Lower leg skin (tissue), 4 donors: ENCODE measurements around the gene FLYWCH1. TPM values are rescaled to one million over a fixed set of nuclear protein-coding genes. Genes with fewer than 3 reads are reported as not detected.

Source experiments
- DNase-seq, 2 donors: peaks; one replicate each; pipeline ENCODE4 v3.0.0-alpha.2; 2019; ENCODE audit warnings: low spot score in 2 of 2
- H3K4me3 ChIP-seq: fragments of 200-600 bp; sonication (generic); 2 replicates; pipeline ENCODE4 v1.5.1; 2017; ENCODE audit warnings: mild to moderate bottlenecking, low read depth; ENCODE audit not compliant: poor library complexity, severe bottlenecking
- CTCF ChIP-seq, 3 donors: fragments of 450-650 bp; IDR thresholded peaks; one replicate each; pipeline ENCODE4 v1.5.1; 2016; ENCODE audit warnings: antibody characterized with exemption in 3 of 3, mild to moderate bottlenecking in 3 of 3, moderate library complexity in 2 of 3
- POLR2A ChIP-seq, 2 donors: fragments of 450-650 bp; IDR thresholded peaks; one replicate each; pipeline ENCODE4 v1.6.1; 2016 to 2017; ENCODE audit warnings: antibody characterized with exemption in 2 of 2, mild to moderate bottlenecking in 1 of 2, moderate library complexity in 1 of 2
- WGBS, 2 donors: methylation state at CpG; one replicate each; pipeline ENCODE4 v1.1.5; 2018; 5-methylcytosine and 5-hydroxymethylcytosine counted together
- intact Hi-C: fragments of 100-400 bp; cut with DNase I; formaldehyde crosslinking; loops from one replicate; pipeline ENCODE4 v1.15.0; 2023; ENCODE audit warnings: low total_unique reads
- total RNA-seq, 4 donors: library from RNA; depleted of rRNA; stranded (reverse); fragments of >200 nt; gene quantifications; one replicate each; pipeline ENCODE4 v1.1.0, GENCODE V29; 2016

The FLYWCH1 gene
- total RNA-seq, 4 donors from 2014 or later: 36.9 to 61.4 (median 46.0) TPM

DNA sequence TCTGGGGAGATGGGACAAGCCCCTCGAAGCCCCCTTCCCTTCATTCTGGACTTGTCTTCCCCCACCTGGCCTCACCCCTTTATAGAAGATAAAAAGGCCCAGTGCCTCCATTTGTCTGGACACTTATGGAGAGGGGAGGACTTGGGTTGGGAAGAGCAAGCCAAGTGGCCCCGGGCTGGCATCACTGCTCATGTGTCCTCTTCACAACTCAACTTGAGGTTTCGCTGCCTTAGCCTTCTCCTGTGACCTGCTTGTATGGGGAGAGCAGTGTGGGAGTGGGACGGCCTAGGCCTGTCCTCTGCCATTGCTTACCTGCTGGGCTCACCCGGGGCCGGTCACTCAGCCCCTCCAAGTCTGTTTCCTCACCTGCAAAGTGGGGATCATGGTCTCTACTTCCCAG lies 58.8 kb downstream of the FLYWCH1 start:
- WGBS, 2 donors: 81 to 83% methylated on average over 6 of the region's 6 CpGs
- H3K4me3 ChIP-seq: no peak overlapping the region

GRCh38 chr16:2971134-2971984 lies 59.6 kb downstream of the FLYWCH1 start:
- no peak for DNase-seq
- H3K4me3 ChIP-seq: no peak overlapping the region
- intact Hi-C loops: no loop called here
- WGBS, 2 donors: 82 to 88% methylated on average over 7 to 28 of the region's 35 CpGs
- TF ChIP-seq POLR2A (IDR thresholded peaks at IDR 0.05): no peak
- TF ChIP-seq CTCF (IDR thresholded peaks at IDR 0.05): no peak

More for the DNA sequence above, 58.8 kb downstream of the FLYWCH1 start:
- no peak for DNase-seq
- TF ChIP-seq CTCF (IDR thresholded peaks at IDR 0.05): no peak
- no peak for TF ChIP-seq POLR2A (IDR thresholded peaks at IDR 0.05)
- intact Hi-C loops: no loop called here

DNA sequence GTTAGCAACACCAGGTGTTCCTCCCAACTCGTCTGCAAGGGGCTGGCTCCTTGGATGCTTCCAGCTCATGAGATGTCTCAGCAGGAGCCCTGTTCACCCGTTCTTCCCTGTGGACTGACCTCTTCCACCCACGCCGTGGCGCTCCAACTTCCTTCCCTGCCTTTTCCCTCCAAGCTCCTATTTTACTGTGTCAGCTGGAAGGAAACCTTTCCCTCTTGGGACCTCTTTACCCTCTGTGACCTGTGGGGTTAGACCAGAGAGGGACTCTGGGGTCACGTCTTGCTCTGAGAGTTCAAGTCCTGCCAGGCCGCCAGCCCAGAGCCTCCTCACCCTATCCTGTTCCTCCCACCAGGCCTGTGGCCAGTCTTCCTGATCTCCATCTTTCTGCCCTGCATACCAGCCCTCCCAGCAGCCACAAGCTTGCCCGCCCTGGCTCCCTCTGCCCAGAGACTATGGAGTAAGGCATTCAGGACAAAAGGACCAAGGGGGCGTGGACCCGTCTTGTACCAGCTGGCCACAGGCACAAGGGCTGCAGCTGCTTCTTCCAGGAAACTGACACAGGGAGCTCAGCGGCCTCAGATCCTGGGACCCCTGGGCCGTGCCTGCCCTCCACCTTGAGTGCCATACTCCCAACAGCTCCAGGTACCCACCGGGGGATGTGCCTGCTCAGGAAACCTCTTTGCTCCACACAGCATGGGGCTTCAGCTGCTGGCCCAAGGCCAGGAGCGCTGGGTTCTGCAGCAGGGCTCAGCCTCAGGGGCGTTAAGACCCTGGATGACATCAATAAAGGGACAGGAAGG lies 60.5 kb downstream of the FLYWCH1 start:
- no peak for DNase-seq
- H3K4me3 ChIP-seq: no peak overlapping the region
- TF ChIP-seq CTCF (IDR thresholded peaks at IDR 0.05) (no peak), POLR2A (IDR thresholded peaks at IDR 0.05) (no peak)
- WGBS, 2 donors: 79% methylated on average over 12 to 13 of the region's 15 CpGs
- intact Hi-C loops: no loop called here

DNA sequence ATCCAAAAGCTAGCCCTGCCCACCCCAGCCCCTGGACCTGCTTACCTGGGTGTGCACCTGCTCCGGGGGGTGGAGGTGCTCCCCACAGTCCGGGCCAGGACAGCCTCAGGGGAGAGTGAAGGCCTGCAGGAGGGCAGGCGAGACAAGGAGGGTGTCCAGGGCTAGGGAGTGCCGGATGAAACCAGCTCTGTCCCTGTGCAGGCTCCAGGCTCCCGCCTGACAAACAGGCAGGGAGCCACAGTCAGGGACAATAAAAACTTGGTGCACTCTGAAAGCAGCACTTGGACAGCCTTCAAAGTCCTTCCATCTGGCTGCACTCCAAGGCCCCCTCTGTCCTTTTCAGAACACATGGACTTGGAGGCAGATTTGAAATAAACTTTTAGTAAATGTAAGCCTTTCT lies 61.4 kb downstream of the FLYWCH1 start:
- no peak for TF ChIP-seq POLR2A (IDR thresholded peaks at IDR 0.05)
- TF ChIP-seq CTCF (IDR thresholded peaks at IDR 0.05): no peak
- DNase-seq: no peak
- intact Hi-C loops: no loop called here
- H3K4me3 ChIP-seq: no peak overlapping the region
- WGBS, 2 donors: 70 to 71% methylated on average over 5 of the region's 5 CpGs

- no peak for DNase-seq
- intact Hi-C loops: no loop called here
- TF ChIP-seq CTCF (IDR thresholded peaks at IDR 0.05): no peak
- TF ChIP-seq POLR2A (IDR thresholded peaks at IDR 0.05): no peak
- H3K4me3 ChIP-seq: no peak overlapping the region
- WGBS, 2 donors: 82 to 85% methylated on average over 12 to 13 of the region's 17 CpGs
Measured at GRCh38 chr16:2973605-2974318, 62.0 kb downstream of the FLYWCH1 start.
